NCI-H2227 treated with DMSO at 0.1 percent for 48 hours (cell line): ENCODE results near the gene LTBP4.
"Not testable (repeated sequence)": the region's sequence is repeated elsewhere in the genome, so short reads cannot be mapped to it uniquely, and the experiment has no call there.

Source experiments
- DNase-seq: peaks from one replicate; lab custom pipeline; 2025; lab: John Stamatoyannopoulos, UW

The LTBP4 gene

DNA sequence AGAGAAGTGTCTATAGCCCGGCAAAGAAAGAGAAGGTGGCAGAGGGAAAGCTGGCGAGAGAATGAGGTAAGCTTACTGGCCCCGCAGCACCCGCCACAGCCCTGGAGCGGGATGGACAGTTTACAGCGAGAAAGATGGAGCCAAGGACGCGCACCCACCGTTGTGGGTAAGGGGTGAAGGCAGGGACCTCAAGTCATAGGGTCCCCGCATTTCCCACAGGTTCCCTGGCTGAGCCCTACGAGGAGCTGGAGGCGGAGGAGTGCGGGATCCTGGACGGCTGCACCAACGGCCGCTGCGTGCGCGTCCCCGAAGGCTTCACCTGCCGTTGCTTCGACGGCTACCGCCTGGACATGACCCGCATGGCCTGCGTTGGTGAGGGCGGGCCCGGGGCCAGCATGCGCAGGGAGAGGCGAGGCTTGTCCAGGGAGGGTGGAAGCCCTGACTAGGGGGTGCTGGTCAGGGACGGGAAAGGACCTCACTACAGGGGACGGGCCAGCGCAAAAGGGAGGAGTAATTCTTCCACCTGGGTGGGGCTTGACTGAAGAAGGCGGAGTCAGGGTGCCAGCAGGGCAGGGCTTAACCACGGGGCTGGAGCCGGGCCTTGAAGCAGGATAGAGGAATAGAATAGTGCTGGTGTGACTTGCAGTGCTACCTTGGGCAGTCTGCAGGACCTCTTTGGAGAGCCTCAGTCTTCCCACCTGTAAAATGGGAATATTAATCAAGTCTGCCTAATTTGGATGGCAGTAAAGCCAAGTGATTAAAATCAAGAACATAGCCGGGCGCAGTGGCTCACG, 26.5 kb downstream of the LTBP4 start:
- DNase-seq = no peak

DNA sequence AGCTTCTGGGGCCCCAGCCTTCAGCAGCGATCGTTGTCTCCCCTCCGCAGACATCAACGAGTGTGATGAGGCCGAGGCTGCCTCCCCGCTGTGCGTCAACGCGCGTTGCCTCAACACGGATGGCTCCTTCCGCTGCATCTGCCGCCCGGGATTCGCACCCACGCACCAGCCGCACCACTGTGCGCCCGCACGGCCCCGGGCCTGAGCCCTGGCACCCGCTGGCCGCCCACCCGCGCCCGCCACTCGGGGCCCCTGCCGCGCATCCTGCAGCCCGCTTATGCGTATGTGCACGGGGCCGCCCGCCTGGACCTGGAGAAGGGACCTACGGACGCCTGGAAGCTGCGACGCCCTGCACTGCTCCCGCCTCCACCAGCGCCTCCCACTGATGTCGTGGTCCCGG, 28.2 kb downstream of the LTBP4 start:
- DNase-seq = no peak

DNA sequence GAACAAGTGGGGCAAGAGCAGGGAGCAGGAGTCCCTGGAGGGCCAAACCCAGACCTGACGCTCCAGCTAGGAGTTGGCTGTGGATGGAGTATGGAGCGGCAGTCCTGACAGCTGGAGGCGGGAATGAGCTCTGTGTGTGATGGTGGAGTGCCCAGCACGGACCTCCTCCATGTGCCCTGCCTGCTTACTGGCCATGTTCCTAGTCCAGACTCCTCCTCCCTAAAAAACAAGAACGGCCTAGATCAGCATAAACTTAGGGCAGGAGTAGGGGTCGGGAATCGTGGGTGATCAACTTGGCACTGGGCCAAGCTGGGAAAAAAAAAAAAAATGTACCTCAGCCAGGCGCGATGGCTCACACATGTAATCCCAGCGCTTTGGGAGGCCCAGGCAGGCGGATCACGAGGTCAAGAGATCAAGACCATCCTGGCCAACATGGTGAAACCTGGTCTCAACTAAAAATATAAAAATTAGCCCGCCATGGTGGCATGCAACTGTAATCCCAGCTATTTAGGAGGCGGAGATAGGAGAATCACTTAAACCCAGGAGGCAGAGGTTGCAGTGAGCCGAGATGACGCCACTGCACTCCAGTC, 29.5 kb downstream of the LTBP4 start:
- DNase-seq = peak; percentile 39

DNA sequence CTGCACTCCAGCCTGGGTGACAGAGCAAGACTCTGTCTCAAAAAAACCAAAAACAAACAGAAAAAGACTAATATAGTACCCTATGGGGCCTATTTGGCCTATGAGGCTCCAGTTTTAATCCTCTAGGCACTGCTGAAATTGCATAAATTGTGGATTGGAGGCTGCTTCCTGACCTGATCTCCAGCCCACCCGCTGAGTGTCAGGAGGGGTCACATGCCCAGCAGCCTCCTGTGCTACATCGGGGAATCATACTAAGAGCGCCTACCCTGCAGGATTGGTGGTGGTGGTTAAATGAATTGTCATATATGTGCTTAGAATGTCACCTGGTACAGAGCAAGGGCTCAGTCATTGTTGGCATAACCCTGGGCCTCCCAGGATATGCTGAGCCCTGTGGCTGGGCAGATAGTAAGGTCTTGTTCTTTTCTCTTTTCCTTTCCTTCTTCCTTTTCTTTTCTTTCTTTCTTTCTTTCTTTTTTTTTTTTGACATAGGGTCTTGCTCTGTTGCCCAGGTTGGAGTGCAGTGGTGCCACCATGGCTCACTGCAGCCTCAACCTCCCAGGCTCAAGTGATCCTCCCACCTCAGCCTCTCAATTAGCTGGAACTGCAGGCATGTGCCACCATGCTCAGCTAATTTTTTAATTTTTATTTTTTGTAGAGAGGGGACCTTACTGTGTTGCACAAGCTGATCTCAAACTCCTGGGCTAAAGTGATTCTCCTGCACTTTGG, 31.3 kb downstream of the LTBP4 start:
- no peak for DNase-seq

DNA sequence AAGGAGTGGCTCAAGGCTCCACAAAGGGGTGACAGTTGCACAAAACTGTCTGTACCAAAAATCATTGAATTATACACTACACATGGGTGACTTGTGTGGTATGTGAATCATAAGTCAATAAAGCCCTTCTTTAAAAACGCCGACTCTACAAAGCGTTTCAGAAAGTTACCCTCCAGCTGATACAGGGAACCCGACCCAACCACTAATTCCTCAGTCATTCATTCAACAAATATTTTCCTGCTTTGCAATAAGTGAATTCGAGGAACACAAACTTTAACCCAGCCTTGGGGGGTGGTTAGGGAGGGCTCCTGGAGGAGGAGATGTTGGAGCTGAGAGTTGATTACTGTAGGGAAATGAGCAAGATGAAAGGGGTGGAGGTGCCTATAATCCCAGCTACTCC, 32.0 kb downstream of the LTBP4 start:
- no peak for DNase-seq

DNA sequence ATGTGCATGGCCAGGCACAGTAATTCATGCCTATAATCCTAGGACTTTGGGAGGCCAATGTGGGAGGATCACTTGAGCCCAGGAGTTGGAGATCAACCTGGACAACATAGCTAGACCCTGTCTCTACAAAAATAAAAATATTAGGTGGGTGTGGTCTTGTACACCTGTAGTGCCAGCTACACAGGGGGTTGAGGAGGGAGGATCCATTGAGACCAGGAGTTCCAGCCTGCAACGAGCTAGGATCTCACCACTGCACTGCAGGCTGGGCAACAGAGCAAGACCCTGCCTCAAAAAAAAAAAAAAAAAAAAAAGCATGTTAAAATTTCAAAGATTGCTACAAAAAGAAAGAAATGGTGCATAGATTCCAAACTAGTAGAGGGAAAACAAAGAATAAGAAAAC, 37.2 kb downstream of the LTBP4 start:
- no peak for DNase-seq

DNA sequence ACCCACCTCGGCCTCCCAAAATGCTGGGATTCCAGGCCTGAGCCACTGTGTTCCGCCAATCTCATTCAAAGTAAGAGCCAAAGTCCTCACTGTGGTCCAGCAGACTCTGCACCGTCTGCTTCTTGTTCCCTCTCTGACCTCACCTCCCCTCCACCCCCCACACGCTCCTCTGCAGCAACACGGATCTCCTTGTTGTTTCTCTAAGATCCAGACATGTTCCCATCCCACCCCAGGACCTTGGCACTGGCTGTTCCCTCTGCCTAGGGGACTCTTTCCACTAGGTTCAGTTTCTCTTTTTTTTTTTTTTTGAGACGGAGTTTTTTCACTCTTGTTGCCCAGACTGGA, 38.4 kb downstream of the LTBP4 start:
- DNase-seq = no peak

DNA sequence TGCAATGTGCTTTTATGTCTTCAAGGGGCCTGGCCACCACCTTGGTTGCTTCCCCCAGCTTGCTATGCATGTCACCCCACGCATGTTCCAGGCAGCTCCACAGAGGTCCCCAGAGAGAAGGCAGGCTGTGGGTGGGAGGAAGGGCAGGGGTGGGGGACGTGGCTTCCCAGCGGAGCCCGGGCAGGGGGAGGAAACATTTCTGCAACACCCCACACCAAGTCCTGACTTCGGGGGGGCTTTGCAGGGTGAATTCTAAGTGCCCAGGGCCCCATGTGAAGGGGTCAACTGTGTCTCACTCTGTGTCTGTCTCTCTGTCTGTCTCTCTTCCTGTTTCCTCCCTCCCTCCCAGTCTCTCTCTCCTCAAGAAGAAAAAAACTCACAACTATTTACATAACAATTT, 39.6 kb downstream of the LTBP4 start:
- no peak for DNase-seq

DNA sequence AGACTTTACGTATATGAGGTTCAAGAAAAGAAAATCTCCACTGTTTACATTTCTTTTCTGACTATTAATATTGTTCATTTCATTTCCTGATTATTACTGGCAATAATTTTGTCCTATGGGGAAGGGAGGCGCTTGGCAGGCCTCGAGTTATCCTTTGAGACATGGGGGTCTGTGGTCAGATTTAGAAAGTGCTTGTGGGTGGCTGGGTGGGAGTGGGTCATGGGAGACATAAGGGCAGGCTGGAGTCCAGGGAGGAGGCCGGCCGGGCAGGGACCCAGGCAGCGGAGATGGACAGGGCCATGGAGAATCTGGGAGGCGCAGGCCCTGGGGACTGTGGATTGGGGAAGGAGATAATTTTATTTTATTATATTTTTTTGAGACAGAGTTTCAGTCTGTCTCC, 40.1 kb downstream of the LTBP4 start:
- no peak for DNase-seq

DNA sequence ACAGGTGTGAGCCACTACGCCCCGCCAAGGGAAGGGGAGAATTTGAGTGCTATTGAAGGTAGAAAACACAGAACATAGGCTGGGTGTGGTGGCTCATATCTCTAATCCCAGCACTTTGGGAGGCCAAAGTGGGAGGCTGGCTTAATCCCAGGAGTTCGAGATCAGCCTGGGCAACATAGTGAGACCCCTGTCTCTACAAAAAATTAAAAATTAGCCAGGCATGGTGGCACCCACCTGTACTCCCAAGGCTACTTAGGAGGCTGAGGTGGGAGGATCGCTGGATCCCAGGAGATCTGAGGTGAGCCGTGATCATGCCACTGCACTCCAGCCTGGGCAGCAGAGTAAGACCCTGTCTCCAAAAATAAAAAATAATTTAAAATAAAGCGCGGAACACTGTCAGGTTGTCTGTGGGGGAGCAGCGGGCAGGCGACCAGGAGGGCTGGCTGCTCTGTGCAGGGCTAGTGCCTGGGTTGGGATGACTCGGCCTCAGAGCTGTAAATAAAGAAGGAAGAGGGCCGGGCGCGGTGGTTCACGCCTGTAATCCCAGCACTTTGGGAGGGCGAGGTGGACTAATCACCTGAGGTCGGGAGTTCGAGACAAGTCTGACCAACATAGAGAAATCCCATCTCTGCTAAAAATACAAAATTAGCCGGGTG, 41.0 kb downstream of the LTBP4 start:
- DNase-seq = no peak

DNA sequence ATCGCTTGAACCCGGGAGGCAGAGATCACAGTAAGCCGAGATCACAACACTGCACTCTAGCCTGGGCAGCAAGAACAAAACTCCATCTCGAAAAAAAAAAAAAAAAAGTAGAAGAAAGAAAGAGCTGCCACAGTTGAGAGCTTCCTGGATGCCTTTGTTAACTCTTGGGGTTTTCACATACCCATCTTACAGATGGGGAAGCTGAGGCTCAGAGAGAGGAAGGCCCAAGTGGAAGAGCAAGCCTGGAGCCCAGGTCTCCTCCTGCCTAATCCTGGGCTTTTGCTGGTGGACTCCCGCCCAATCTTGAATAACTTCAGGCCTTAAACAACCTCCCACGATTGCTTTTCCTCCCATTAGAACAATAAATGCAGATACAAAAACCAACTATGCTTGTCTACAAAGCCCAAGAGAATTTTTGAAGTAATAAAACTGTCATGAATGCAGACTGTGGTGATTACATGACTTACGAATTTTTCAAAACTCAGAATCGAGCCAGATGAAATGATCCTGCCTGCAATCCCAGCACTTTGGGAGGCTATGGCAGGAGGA, 41.7 kb downstream of the LTBP4 start:
- no peak for DNase-seq

DNA sequence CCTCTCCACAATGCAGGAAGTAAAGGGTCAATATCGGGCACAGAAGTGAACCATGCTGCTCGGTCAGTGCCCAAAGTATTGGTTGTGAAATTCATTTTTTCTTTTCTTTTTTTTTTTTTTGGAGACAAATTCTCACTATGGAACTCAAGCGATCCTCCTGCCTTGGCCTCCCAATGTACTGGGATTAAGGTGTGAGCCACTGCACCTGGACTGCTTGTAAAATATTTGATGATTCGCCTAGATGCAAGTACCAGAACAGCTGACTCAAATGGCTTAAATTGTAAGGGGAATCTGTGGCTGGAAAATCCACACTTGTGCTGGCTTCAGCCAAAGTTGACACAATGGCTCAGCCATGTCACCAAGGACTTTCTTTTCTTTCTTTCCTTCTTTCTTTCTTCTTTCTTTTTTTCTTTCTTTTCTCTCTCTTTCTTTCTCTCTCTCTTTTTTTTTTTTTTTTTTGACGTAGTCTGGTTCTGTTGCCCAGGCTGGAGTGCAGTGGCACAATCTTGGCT, 45.6 kb downstream of the LTBP4 start:
- no peak for DNase-seq

DNA sequence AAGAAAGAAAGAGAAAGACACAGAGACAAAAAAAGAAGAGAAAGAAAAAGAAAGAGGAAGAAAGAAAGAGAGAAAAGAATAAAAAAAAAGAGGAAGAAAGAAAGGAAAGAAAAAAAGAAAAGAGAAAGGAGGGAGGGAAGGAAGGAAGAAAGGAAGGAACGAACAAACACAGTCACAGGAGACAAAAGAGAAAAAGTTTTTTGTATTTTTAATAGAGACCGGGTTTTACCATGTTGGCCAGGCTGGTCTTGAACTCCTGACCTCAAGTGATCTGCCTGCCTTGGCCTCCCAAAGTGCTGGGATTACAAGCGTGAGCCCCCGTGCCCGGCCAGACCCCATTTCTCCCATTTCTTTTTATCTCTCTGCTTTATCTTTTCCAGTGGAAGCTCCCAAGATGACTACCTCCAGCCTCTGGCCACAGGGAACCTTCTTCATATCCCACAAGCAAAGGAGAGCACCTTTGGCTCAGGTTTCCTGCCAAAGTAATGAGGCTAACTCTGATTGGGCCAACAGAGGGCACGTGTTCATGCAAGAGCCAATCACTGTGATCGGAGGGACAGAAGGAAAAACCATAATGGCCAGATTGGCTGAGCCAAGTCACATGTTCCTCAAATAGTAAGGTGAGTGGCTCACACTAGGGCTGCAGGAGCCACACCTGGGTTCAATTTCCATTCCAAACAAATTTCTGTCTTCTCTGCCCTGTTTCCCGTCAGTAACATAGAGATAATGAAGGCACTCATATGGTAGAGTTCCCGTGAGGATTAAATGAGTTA, 48.9 kb downstream of the LTBP4 start:
- DNase-seq = not testable (repeated sequence)

DNA sequence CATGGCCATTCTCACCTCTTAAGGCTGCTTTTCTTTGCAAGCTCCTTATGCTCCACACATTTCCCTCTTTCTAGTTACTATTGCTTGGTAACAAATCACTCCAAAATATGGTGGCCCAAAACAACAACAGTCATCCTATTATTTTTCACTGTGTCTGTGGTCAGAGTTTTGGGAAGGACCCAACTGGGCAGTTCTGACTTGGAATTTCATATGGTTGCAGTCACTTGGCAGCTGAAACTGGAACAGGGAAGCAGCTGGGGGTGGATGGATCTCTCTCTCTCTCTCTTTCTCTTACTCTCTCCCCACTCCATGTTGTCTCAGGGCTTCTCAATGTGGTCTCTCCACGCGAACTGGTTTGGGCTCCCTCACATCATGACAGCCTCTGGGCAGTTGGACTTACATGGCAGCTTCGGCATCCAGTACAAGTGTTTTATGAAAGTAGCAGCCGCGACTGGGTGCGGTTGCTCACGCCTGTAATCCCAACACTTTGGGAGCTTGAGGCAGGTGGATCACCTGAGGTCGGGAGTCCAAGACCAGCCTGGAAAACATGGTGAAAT, 49.7 kb downstream of the LTBP4 start:
- DNase-seq = no peak

DNA sequence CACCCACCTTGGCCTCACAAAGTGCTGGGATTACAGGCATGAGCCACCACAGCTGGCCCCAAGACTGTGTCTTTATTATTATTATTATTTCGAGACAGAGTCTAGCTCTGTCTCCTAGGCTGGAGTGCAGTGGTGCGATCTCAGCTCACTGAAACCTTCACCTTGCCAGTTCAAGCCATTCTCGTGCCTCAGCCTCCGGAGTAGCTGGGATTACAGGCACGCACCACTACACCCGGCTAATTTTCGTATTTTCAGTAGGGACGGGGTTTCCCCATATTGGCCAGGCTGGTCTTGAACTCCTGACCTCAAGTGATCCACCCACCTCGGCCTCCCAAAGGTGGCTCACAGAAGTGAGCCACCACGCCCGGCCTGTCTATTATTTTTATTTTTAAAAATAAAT, 51.1 kb downstream of the LTBP4 start:
- DNase-seq = not testable (repeated sequence)

DNA sequence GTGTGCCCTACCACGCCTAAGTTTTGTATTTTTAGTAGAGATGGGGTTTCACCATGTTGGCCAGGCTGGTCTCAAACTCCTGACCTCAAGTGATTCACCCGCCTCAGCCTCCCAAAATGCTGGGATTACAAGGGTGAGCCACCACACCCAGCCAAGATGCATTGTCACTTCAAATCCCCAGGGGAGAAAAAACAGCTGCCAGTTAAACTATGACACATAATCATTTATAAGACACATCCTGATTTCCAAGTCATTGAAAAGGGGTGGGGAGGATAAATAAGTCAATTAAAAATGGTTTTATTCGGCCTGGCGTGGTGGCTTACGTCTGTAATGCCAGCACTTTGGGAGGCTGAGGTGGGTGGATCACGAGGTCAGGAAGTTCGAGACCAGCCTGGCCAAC, 54.5 kb downstream of the LTBP4 start:
- not testable (repeated sequence) for DNase-seq

DNA sequence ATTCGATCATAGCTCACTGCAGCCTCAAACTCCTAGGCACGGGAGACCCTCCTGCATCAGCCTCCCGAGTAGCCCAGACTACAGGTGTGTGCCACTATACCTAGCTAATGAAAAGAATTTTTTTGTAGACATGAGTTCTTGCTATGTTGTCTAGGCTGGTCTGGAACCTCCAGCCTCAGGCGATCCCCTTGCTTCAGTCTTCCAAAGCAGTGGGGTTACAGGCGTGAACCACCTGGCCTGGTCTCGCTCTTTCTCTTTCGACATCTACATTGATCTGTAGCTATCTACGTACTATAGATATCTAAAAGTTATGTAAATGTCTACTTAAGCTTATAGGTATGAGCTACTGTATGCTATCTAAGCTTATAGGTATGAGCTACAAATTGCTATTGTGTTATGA, 56.9 kb downstream of the LTBP4 start:
- DNase-seq = no peak

DNA sequence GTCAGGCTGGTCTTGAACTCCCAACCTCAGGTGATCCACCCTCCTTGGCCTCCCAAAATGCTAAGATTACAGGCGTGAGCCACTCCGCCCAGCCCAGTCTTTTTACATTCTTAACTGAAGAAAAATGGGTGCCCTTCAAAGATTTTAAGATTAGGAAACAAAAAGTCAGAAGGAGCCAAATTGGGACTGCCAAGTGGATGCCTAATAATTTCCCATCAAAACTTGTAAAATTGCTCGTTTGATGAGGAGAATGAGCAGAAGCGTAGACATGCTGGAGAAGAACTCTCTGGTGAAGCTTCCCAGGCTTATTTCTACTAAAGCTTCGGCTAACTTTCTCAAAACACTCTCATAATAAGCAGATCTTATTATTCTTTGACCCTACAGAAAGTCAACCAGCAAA, 57.9 kb downstream of the LTBP4 start:
- DNase-seq = no peak

DNA sequence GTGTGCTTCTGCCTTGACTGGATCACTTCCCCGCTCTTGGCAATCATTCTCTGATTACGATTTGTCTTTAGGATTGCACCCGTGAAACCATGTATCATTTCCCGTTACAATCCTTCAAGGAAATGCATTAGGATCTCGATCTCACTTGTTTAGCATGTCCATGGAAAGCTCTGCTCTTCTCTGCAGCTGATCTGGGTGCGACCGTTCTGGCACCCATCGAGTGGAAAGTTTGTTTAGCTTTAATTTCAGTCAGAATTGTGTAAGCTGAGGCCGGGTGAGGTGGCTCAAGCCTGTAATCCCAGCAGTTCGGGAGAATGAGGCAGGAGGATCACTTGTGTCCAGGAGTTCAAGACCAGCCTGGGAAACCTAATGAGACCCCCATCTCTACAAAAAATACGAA, 58.4 kb downstream of the LTBP4 start:
- no peak for DNase-seq

DNA sequence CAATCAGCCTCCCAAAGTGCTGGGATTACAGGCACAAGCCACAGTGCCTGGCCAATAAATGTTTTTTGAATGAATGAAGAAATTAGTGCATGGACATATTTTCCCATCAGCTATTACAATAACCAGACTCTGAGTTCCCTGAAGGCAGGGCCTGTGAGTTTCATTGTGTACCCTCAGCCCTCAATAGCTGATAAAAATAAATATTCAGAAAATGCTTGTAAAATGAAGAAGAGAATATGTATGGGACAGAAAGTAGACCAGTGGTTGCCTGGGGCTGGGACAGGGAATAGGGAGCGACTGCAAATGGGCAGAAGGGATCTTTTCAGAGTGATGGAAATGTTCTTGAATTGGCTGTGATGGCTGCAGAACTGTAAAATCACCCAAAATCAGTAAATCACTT, 60.4 kb downstream of the LTBP4 start:
- DNase-seq = no peak
